Astrocyte (in vitro differentiated cells and primary cell): ENCODE measurements around the gene CHL1. TPM values are rescaled to one million over a fixed set of nuclear protein-coding genes. Genes with fewer than 3 reads are reported as not detected.

Experiments
- DNase-seq: peaks from one replicate; pipeline ENCODE4 v3.0.0-alpha.2; 2010; ENCODE audit warnings: low read depth
- FAIRE-seq: peaks from 2 replicates; lab custom pipeline; 2011; peaks lifted over from hg19 to GRCh38; lab: Jason Lieb, UNC
- H2AFZ ChIP-seq: 2 replicates; pipeline ENCODE4 v1.6.0; 2012; ENCODE audit warnings: low read depth, low read length, inconsistent platforms
- H3K27ac ChIP-seq: 2 replicates; pipeline ENCODE4 v1.5.1; 2011; ENCODE audit warnings: low read depth, low read length, inconsistent platforms
- H3K27me3 ChIP-seq: 2 replicates; pipeline ENCODE4 v1.6.0; 2011; ENCODE audit warnings: low read length, inconsistent platforms; ENCODE audit not compliant: insufficient read depth
- H3K36me3 ChIP-seq: 2 replicates; pipeline ENCODE4 v1.5.1; 2011; ENCODE audit warnings: low read length, inconsistent platforms; ENCODE audit not compliant: insufficient read depth
- H3K4me1 ChIP-seq: 2 replicates; pipeline ENCODE4 v1.5.1; 2011; ENCODE audit warnings: low read length, inconsistent platforms; ENCODE audit not compliant: insufficient read depth
- H3K4me2 ChIP-seq: 2 replicates; pipeline ENCODE4 v1.6.0; 2012; ENCODE audit warnings: low read length, inconsistent platforms
- H3K4me3 ChIP-seq: 2 replicates; pipeline ENCODE4 v1.5.1; 2011; ENCODE audit warnings: low read depth, mild to moderate bottlenecking, low read length, inconsistent platforms; ENCODE audit not compliant: insufficient read depth
- H3K79me2 ChIP-seq: 2 replicates; pipeline ENCODE4 v1.6.0; 2012; ENCODE audit warnings: mild to moderate bottlenecking, low read length, inconsistent platforms; ENCODE audit not compliant: insufficient read depth
- H3K9ac ChIP-seq: 2 replicates; pipeline ENCODE4 v1.6.0; 2012; ENCODE audit warnings: mild to moderate bottlenecking, low read length, inconsistent platforms
- H3K9me3 ChIP-seq: 2 replicates; pipeline ENCODE4 v1.5.1; 2012; ENCODE audit warnings: low read depth, mild to moderate bottlenecking, low read length, inconsistent platforms; ENCODE audit not compliant: insufficient read depth
- H4K20me1 ChIP-seq: 2 replicates; pipeline ENCODE4 v1.6.0; 2012; ENCODE audit warnings: low read length, inconsistent platforms; ENCODE audit not compliant: insufficient read depth
- H3K27ac Mint-ChIP-seq: one replicate; pipeline ENCODE4 v1.8.0; 2021; ENCODE audit warnings: mild to moderate bottlenecking, mixed read lengths; ENCODE audit not compliant: unreplicated experiment
- H3K27me3 Mint-ChIP-seq: one replicate; pipeline ENCODE4 v1.8.0; 2021; ENCODE audit warnings: low read depth, mixed read lengths; ENCODE audit not compliant: unreplicated experiment
- H3K36me3 Mint-ChIP-seq: one replicate; pipeline ENCODE4 v1.8.0; 2021; ENCODE audit warnings: low read depth, mixed read lengths; ENCODE audit not compliant: unreplicated experiment
- H3K4me1 Mint-ChIP-seq: one replicate; pipeline ENCODE4 v1.8.0; 2021; ENCODE audit warnings: low read depth, mixed read lengths; ENCODE audit not compliant: unreplicated experiment
- H3K4me3 Mint-ChIP-seq: one replicate; pipeline ENCODE4 v1.8.0; 2021; ENCODE audit warnings: mild to moderate bottlenecking, moderate library complexity, mixed read lengths; ENCODE audit not compliant: unreplicated experiment
- H3K9me3 Mint-ChIP-seq: one replicate; pipeline ENCODE4 v1.8.0; 2021; ENCODE audit warnings: mild to moderate bottlenecking, mixed read lengths; ENCODE audit not compliant: unreplicated experiment
- CTCF ChIP-seq: IDR thresholded peaks from 2 replicates; pipeline ENCODE4 v1.5.1; 2011; ENCODE audit warnings: low read depth, mild to moderate bottlenecking, inconsistent platforms, low read length, moderate library complexity; ENCODE audit not compliant: insufficient read depth
- EZH2 ChIP-seq: IDR thresholded peaks from 2 replicates; pipeline ENCODE4 v1.6.1; 2012; ENCODE audit warnings: mild to moderate bottlenecking, low read length, inconsistent platforms; ENCODE audit not compliant: insufficient read depth
- total RNA-seq: library from RNA; stranded (reverse); gene quantifications from 2 replicates; pipeline ENCODE4 v1.2.1, GENCODE V29; 2021

CHL1 gene
- total RNA-seq, 1 donor from 2014 or later: not detected

GRCh38 chr3:184976-185375, 11.6 kb upstream of the CHL1 start:
- no peak for FAIRE-seq
- Mint-ChIP-seq H3K4me1 (no peaks in the 10 kb centered on the region), H3K27ac (no peak overlapping the region), H3K27me3 (no peaks in the 10 kb centered on the region), H3K9me3 (peaks cover under 1% of the 10 kb centered on the region), H3K4me3 (no peak overlapping the region), H3K36me3 (no peaks in the 10 kb centered on the region)
- no peaks in the 10 kb centered on the region for H3K4me1 ChIP-seq
- H4K20me1 ChIP-seq: no peaks in the 10 kb centered on the region
- no peaks in the 10 kb centered on the region for H3K79me2 ChIP-seq
- H3K4me2 ChIP-seq: no peak overlapping the region
- DNase-seq: no peak
- no peak for TF ChIP-seq EZH2
- no peak for TF ChIP-seq CTCF
- H2AFZ ChIP-seq: no peak overlapping the region
- H3K9ac ChIP-seq: no peak overlapping the region
- H3K27me3 ChIP-seq: no peaks in the 10 kb centered on the region
- no peak overlapping the region for H3K4me3 ChIP-seq
- H3K27ac ChIP-seq: no peak overlapping the region
- no peaks in the 10 kb centered on the region for H3K9me3 ChIP-seq
- no peaks in the 10 kb centered on the region for H3K36me3 ChIP-seq

GRCh38 chr3:192215-192929, 4.2 kb upstream of the CHL1 start:
- DNase-seq (no peak), FAIRE-seq (no peak)
- H3K36me3 ChIP-seq: no peaks in the 10 kb centered on the region
- Mint-ChIP-seq H3K4me3 (no peak overlapping the region), H3K27me3 (no peaks in the 10 kb centered on the region), H3K9me3 (peaks cover 2% of the 10 kb centered on the region), H3K36me3 (no peaks in the 10 kb centered on the region), H3K27ac (no peak overlapping the region), H3K4me1 (no peaks in the 10 kb centered on the region)
- TF ChIP-seq EZH2 (no peak), CTCF (no peak)
- H3K9ac ChIP-seq: no peak overlapping the region
- H3K4me2 ChIP-seq: no peak overlapping the region
- H3K79me2 ChIP-seq: no peaks in the 10 kb centered on the region
- no peak overlapping the region for H3K27ac ChIP-seq
- no peaks in the 10 kb centered on the region for H4K20me1 ChIP-seq
- H3K9me3 ChIP-seq: no peaks in the 10 kb centered on the region
- no peak overlapping the region for H3K4me3 ChIP-seq
- no peak overlapping the region for H2AFZ ChIP-seq
- peaks cover 12% of the 10 kb centered on the region for H3K27me3 ChIP-seq
- peaks cover 9% of the 10 kb centered on the region for H3K4me1 ChIP-seq

GRCh38 chr3:194001-194400, 2.6 kb upstream of the CHL1 start:
- H3K9me3 ChIP-seq: no peaks in the 10 kb centered on the region
- FAIRE-seq: no peak

More at GRCh38 chr3:194001-194400, 2.6 kb upstream of the CHL1 start:
- H3K4me3 ChIP-seq: no peak overlapping the region
- H4K20me1 ChIP-seq: no peaks in the 10 kb centered on the region
- DNase-seq: no peak
- Mint-ChIP-seq H3K36me3 (no peaks in the 10 kb centered on the region), H3K4me1 (no peaks in the 10 kb centered on the region), H3K9me3 (peaks cover 2% of the 10 kb centered on the region), H3K27me3 (no peaks in the 10 kb centered on the region), H3K27ac (no peak overlapping the region), H3K4me3 (no peak overlapping the region)
- TF ChIP-seq CTCF (no peak), EZH2 (no peak)
- no peaks in the 10 kb centered on the region for H3K36me3 ChIP-seq
- H3K4me2 ChIP-seq: no peak overlapping the region
- H3K79me2 ChIP-seq: no peaks in the 10 kb centered on the region
- H3K27me3 ChIP-seq: peaks cover 15% of the 10 kb centered on the region
- no peak overlapping the region for H3K27ac ChIP-seq
- H3K4me1 ChIP-seq: peaks cover 13% of the 10 kb centered on the region
- no peak overlapping the region for H3K9ac ChIP-seq
- no peak overlapping the region for H2AFZ ChIP-seq
